ENCODE results near the gene ATAD1.
"Not testable (repeated sequence)": the region's sequence is repeated elsewhere in the genome, so short reads cannot be mapped to it uniquely, and the experiment has no call there.

The ATAD1 gene

DNA sequence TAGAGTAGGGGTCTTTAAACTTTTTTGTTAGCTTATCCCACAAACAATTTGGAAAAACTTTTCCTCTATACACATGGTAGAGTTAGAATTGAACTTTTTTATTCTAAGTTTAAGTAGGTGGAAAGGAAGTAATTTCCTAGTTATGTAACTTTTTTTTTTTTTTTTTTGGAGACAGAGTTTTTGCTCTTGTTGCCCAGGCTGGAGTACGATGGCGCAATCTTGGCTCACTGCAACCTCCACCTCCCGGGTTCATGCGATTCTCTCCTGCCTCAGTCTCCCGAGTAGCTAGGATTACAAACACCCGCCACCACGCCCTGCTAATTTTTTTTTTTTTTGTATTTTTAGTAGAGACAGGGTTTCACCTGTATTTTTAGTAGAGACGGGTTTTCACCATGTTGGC, 28.7 kb upstream of the ATAD1 start:
- not testable (repeated sequence) for DNase-seq (ENCODE audit: low read depth, low spot score)

DNA sequence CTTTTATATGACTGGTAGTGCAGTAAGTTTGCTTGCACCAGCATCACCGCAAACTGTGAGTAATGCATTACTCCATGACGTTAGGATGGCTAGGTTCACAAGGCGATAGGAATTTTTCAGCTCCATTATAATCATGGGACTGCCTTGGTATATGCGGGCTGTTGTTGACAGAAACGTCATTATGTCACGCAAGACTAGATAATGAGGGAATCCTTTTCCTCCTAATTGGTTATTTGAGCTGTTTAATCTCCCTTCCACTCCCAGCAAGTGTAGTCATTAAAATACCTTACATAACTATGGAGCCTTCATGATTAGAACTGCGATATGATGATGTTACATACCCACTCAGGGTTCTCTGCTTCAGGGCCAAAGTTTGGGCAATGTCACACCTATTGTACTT, 28.0 kb upstream of the ATAD1 start:
- DNase-seq (ENCODE audit: low read depth, low spot score), result no peak

- no peak for DNase-seq (ENCODE audit: low read depth, low spot score)
Measured at GRCh38 chr10:87845624-87845998, 27.6 kb upstream of the ATAD1 start.

DNA sequence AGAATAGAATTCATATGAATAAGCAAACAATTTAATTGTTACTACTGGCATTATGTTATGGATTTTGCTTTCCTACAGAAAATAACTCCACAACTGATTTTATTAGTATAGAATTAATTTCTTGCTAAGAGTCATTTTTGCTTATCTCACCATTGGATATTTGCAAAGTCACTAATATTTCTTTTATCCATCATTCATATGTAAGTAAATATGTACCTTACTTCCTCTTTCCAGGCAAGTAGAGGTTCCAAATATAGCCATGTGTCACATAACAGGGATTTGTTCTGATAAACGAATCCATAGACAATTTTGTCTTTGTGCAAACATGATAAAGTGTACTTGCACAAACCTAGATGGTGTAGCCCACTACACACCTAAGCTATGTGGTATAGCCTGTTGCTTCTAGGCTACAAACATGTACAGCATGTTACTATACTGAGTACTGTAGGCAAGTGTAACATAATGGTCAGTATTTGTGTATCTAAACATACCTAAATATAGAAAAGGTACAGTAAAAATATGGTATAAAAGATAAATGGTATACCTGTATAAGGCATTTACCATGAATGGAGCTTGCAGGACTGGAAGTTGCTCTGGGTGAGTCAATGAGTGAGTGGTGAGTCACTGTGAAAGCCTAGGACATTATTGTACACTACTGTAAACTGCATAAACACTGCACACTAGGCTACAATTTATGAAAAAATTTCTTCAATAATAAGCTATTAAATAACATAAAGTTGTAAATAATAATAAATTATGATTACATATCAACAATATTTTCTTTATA, 27.0 kb upstream of the ATAD1 start:
- no peak for DNase-seq (ENCODE audit: low read depth, low spot score)

DNA sequence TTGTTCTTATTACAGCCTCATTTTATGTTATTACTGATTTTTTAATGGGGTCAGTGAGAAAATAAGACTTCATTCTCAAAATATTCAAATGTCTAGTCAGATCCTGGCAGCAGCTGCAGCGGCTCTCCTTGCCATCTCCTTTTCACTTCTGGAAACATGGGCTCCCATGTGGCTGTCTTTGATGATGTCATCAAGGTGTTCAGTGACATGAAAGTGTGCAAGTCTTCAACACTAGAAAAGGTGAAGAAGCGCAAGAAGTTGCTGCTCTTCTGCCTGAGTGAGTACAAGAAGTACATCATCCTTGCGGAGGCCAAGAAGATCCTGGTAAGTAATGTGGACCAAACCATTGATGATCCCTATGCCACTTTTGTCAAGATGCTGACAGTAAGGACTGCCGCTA, 25.7 kb upstream of the ATAD1 start:
- no peak for DNase-seq (ENCODE audit: low read depth, low spot score)

DNA sequence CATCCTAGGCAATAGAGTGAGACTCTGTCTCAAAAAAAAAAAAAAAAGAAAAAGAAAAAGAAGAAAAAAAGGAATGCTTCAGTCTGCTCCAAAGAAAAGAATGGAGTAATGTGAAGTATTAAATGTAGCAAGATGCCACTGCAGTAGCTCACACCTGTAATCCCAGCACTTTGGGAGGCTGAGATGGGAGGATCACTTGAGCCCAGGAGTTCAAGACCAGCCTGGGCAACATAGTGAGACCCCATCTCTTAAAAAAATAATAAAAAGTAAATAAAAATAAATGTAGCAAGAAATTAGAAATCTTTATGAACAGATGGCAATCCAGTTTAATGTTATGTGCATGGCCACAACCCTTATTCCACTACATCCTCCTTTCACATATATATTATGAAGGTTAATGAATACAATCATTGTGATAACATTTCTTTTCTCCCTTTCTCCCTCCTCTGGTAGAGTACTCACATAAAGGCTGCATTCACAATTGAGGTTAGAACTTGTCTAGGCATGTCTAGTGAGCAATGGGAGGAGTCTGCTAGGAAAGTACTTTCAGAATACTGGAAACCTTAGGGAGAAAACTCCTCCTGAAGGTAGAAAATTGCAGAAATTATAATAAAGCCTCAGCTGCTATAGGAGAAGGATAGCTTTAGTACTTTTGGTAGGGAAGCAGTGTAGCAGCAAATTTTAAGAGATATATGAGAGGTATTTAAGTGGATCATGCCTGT, 24.9 kb upstream of the ATAD1 start:
- DNase-seq (ENCODE audit: low read depth, low spot score), result no peak

- DNase-seq (ENCODE audit: low read depth, low spot score), result no peak
Measured at GRCh38 chr10:87842220-87842641, 24.2 kb upstream of the ATAD1 start.

DNA sequence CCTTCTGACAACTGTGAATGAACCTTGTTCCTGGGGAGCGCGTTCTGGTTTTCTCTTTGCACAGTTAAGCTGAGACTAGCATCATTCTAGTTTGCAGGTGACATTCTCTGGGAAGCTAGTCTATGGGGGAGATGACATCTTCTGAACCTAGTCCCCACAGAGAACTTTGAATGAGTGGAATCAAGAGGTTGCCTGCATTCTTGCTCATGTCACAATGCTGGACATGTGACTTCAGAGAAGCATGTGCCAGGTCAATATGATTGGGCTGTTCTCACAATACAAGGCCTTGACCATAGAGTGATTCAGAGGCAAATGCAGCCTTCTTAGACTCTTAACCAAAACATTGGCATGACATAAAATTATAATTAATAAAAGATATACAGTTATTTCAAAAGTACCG, 23.2 kb upstream of the ATAD1 start:
- no peak for DNase-seq (ENCODE audit: low read depth, low spot score)

DNA sequence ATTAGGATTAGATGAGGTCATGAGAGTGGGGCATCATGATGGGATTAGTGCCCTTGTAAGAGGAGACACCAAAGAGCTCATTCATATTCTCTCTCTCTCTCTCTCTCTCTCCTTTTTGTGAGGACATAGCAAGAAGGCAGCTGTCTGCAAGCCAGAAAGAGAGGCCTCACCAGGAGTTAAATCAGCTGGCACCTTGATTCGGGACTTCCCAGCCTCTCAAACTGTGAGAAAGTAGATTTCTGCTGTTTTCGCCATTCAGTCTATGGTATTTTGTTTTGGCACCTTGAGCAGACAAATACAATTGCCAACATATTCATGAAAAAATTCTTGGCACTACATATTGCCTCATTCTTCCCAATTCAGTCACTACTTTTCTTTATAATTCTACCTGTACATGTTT, 20.6 kb upstream of the ATAD1 start:
- DNase-seq (ENCODE audit: low read depth, low spot score), result no peak

GRCh38 chr10:87837445-87837844, 19.4 kb upstream of the ATAD1 start:
- no peak for DNase-seq (ENCODE audit: low read depth, low spot score)

- DNase-seq (ENCODE audit: low read depth, low spot score), result no peak
Measured at GRCh38 chr10:87836098-87836497, 18.1 kb upstream of the ATAD1 start.

GRCh38 chr10:87829986-87830729, 12.1 kb upstream of the ATAD1 start:
- DNase-seq (ENCODE audit: low read depth, low spot score), result no peak

DNA sequence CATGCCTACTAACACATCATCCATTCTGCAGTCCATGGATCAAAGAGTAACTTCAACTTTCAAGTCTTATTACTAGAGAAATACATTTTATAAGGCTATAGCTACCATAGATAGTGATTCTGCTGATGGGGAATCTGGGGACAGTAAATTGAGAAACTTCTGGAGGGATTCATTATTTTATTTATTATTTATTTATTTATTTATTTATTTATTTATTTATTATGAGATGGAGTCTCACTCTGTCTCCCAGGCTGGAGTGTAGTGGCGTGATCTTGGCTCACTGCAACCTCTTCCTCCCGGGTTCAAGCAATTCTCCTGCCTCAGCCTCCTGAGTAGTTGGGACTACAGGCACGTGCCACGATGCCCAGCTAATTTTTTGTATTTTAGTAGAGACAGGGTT, 11.0 kb upstream of the ATAD1 start:
- not testable (repeated sequence) for DNase-seq (ENCODE audit: low read depth, low spot score)

DNA sequence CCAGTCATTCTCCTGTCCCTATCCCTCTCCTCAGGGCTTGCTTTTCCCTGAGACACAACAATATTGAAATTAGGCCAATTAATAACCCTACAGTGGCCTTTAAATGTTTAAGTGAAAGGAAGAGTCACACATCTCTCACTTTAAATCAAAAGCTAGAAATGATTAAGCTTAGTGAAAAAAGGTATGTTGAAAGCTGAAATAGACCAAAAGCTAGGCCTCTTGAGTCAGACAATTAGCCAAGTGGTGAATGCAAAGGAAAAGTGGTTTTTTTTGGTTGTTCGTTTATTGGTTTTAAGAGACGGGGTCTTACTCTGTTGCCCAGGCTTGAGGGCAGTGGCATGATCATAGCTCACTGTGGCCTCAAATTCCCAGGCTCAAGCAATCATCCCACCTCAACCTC, 9.7 kb upstream of the ATAD1 start:
- DNase-seq (ENCODE audit: low read depth, low spot score), result no peak

- no peak for DNase-seq (ENCODE audit: low read depth, low spot score)
Measured at GRCh38 chr10:87826653-87827052, 8.6 kb upstream of the ATAD1 start.

DNA sequence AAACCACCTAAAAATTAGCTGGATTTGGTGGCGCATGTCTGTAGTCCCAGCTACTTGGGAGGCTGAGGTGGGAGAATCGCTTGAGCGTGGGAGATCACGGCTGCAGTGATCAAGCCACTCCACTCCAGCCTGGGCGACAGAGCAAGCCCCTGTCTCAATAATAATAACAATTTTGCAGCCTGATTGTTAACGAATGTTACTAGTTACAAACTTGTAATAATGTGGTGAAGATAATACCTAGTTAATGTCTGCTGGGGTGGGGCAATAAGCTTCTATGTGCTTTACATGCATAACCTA, 1.2 kb upstream of the ATAD1 start:
- no peak for DNase-seq (ENCODE audit: low read depth, low spot score)

DNA sequence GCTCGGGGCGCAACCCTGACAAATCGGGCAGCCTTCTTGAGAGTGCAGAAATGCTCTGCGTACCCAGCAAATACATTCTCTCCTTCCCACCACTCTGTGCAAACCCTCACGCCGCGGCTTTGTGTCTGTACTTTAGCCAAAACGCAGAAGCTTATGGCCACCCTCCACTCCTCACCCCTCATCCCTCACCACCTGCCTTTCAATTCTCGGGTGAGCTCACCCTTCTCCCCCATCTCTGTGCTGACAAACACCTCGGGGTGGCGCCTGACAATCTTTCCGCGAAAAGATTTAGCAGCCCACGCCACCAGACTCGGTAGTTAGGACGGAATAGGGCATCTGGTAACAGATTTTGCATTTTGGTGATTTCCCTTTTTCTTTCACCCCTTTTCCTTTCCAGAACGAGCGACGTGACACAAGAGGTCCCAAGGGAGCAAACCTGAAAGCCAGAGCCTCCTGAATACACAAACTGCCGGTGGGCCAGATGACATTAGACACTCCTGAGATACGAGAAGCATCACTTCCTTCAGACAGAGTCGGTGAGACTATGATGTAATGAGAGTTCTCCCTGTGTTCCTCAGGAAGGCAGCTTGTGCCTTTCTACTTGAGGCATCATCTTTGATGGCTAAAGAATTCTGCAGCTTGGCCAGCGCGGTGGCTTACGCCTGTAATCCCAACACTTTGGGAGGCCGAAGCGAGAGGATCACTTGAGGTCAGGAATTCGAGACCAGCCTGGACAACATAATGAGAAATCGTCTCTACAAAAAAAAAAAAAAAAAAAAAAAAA, 671 bp upstream of the ATAD1 start:
- DNase-seq (ENCODE audit: low read depth, low spot score), result peak; percentile 61

- no peak for DNase-seq (ENCODE audit: low read depth, low spot score)
Measured at GRCh38 chr10:87816898-87817608, 973 bp downstream of the ATAD1 start.

GRCh38 chr10:87816163-87816897, 1.7 kb downstream of the ATAD1 start:
- DNase-seq (ENCODE audit: low read depth, low spot score), result no peak

GRCh38 chr10:87804939-87805569, 13.0 kb downstream of the ATAD1 start:
- no peak for DNase-seq (ENCODE audit: low read depth, low spot score)

All from ELF-1 (cell line).